ENCODE data around the gene OR2V1.

The OR2V1 gene

DNA sequence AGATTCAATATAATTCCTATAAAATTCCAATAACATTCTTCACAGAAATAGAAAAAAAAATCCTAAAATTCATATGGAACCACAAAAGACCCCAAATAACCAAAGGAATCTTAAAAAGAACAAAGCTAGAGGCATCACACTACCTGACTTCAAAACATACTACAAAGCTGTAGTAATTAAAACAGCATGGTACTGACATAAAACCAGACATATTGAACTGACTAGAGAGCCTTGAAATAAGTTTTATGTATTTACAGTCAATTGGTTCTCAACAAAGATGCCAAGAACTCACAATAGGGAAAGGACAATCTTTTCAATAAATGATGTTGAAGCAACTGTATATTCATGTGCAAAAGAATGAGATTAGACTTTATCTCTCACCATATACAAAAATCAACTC, 54.0 kb downstream of the OR2V1 start:
- DNase-seq (ENCODE audit: low spot score), result no peak
- TF ChIP-seq, protein P1, sequence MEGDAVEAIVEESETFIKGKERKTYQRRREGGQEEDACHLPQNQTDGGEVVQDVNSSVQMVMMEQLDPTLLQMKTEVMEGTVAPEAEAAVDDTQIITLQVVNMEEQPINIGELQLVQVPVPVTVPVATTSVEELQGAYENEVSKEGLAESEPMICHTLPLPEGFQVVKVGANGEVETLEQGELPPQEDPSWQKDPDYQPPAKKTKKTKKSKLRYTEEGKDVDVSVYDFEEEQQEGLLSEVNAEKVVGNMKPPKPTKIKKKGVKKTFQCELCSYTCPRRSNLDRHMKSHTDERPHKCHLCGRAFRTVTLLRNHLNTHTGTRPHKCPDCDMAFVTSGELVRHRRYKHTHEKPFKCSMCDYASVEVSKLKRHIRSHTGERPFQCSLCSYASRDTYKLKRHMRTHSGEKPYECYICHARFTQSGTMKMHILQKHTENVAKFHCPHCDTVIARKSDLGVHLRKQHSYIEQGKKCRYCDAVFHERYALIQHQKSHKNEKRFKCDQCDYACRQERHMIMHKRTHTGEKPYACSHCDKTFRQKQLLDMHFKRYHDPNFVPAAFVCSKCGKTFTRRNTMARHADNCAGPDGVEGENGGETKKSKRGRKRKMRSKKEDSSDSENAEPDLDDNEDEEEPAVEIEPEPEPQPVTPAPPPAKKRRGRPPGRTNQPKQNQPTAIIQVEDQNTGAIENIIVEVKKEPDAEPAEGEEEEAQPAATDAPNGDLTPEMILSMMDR (IDR thresholded peaks at IDR 0.05; ENCODE audit: extremely low read depth, missing control alignments), result no peak

All from GM20000 (cell line).